Activated T-cell treated with anti-CD3 and anti-CD28 coated beads for 1 hour (primary cell): ENCODE data around the gene ATP6AP2.

ENCODE experiments used
- DNase-seq: peaks from one replicate; pipeline ENCODE4 v3.0.0-alpha.2; 2020; ENCODE audit warnings: low read depth

Gene ATP6AP2

DNA sequence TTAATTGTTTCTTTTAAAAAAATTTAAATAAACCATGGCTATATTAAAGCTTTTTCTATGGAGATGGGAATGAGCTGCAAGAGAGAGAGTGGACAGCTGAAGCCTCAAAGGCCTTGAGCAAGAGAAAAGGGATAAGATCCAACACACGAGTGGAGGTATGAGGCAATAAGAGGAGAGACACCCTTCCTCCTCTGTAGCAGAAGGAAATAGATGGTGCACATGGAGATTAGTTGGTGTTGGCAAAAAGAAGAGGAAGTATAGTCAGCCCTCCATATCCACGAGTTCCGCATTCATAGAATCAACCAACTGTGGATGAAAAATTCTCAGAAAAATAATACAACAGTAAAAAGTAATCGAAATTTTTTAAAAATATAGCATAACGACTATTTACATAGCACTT is 63.4 kb downstream of the ATP6AP2 start:
- no peak for DNase-seq

DNA sequence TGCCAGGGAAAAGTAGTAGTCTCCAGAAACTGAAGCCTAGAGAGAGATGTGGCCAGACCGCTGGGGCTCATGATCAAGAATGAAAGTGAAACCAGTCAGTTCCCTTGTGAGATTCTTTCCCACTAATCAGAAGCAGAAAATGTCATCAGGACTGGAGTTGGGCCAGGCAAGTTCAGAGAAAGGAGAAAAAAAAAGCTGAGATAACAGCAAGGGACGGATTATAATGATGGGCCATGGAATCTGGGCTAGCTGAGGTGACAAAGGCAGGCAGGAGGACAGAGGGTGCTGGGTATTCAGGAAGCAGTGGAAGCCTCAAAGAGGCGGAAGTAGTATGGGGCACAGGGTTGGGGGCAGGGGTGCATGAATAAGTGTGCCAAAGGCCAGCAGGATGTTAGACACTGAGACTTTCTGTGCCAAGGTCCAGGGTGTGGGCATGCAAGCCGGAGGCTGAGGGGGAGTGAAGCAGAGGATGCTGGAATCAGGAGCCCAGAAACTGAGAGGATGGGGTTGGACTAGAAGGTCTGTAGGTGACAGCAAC is 64.1 kb downstream of the ATP6AP2 start:
- DNase-seq, result peak; percentile 9

DNA sequence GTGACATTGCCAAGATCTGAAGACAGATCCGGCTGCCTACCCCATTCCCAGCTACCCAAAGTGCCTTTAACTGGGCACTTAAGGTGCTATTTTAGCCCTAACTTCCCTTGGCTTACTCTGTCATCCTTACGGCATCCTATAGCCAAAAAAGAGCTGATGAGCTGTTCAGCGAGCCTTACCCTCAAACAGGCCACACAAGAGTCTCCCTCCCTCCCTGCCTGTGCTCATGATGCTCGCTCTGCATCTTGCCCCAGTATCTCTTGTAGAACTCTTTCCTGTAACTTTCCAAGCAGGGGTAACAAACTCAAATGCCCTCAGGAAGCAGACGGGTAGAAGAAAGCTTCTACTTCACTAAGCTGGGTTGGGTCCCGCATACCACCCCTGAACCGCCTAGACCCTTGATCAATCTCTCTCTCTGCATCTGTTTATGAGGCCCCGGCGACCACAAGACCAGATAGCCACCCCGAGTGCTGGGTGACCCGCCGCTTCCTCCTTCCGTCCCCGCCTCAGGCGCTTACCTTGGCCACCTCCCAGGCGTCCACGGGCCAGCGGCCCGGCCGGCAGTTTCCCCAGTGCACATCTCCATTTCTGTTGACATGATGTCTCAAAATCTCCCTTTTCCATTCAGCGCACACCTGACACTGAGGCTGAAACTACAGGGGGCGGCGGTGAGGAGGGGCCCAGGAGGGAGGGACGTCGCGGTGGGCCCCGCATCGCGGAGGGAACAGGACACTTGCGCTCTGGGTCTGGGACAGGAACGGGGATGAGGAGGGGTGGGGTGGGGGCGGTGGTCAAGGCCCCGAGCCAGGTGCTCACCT is 65.9 kb downstream of the ATP6AP2 start:
- peak; percentile 3 for DNase-seq

DNA sequence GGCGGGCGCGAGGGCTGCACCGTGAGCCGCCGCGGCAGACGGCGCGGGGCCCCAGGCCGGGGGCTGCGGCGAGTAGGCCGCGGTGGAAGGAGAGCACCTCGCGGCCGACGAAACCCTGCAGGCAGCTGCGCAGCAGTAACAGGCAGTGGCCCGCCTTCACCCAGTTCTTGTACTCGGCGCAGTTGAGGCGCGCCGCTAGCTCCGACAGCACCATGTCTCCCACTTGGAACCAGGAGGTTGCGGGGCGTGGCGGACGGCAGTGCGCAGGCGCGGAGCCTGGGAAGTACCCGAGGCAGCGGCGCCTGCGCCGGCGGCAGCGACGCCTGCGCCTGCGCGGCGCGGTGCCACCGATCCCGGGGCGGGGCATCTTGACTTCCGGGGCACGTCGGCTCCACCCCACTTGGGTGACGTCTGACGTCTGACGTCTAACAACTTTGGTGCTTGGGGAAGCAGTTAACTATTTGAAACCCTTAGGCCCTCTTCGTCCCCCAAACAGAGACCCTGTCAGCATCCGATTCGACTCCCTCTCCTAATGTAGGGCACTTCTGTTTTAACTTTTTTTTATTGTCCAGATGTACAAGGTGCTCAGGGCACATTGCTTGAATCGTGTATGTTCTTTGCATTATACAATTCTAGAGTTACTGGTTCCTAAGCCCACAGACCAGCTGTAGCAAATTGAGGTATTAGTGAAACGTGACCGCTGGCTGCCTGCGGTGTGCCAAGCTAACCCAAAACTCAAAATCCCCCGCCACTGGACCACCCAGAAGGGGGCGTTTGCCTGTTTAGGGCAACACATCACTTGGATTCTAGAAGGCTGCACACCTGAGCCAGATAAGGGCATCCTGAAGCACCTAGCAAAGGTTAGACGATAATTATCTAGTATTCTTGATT is 66.8 kb downstream of the ATP6AP2 start, which contains the start of gene CXorf38:
CXorf38 (minus strand) TSS at position 255 of the 891 bp plus-strand sequence; CDS start at position 214, 41 bp downstream.
- DNase-seq, result peak; percentile 84

DNA sequence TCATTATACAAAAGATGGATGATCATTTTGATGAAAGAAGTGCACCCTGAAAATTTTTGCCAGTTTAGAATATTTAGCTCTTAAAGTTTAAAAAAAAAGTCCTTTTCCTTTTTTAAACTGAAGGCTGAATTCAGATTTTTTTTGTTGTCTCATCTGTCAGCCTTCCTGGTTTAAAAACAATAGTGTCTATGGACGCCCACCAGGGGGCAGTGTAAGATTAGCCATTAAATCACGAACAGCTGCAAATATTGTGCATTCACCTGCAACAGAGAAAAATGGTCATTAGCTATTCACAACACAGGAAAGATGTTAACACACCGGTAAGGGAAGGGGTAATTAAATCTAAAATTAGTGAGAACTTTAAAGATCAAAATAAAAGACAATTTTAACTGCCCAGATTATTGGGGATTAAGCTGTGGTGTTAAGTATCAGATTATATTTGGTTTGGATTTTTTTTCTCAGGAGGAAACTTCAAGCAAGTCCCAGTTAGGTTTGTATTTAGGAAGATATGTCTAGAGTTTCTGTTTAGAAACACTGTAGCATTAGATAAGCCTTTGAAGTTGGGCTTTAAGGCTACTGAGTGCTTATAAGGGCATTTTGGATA is 71.0 kb downstream of the ATP6AP2 start:
- peak; percentile 64 for DNase-seq

DNA sequence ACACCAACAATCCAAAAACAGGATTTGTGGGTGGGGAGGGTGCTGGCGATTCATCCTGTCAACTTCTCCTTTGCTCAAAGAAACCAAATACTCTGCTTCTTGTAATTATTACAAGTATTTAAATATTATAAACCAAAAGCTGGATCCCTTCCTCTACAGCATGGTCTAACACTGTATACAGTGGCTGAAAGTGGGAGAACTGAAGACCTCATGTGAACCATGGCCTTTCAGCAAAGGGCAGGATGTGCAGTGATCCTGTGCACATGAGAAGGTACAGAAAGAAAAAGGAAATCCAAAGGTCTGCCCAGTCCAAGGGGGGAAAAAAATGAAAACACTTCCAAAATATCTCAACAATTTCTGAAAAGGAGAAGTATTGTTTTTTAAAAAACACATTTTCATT is 71.9 kb downstream of the ATP6AP2 start:
- no peak for DNase-seq

DNA sequence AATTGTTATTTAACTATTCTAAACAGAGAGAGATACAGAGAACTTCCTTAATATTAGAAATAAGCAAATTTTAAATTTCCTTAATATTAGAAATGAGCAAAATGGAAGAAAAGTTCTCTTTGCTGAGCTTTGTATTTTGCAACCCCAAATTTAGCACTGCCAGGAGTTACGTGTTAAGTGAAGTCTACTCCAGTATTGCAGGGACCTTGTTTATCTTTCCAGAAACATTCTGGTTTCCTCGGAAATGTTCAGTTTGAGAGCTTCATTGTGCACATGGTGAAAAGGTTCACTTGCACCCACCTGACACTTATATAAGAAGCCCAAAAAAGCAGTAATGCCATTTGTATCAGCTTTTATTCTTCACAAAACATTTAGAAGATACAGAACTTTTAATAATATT is 72.8 kb downstream of the ATP6AP2 start:
- DNase-seq, result no peak
